Activated CD4-positive, alpha-beta memory T cell treated with anti-CD3 and anti-CD28 coated beads for 36 hours (primary cell): ENCODE data around the gene ALDOB. TPM values are rescaled to one million over a fixed set of nuclear protein-coding genes. Genes with fewer than 3 reads are reported as not detected.
"Not testable (repeated sequence)": the region's sequence is repeated elsewhere in the genome, so short reads cannot be mapped to it uniquely, and the experiment has no call there.

ENCODE experiments used
- CTCF ChIA-PET: fragments of 350-600 bp; sonication (Branson Sonifier 250); formaldehyde crosslinking; loops from one replicate; lab custom pipeline; 2021; ENCODE audit warnings: antibody characterized with exemption, inconsistent platforms; lab: Charles Lee
- POLR2A ChIA-PET: fragments of 350-600 bp; sonication (Branson Sonifier 250); formaldehyde crosslinking; loops from one replicate; lab custom pipeline; 2021; ENCODE audit warnings: antibody characterized with exemption; lab: Charles Lee
- DNase-seq: peaks from one replicate; pipeline ENCODE4 v3.0.0-alpha.2; 2020
- H3K27ac Mint-ChIP-seq: one replicate; pipeline ENCODE4 v1.8.0; 2021; ENCODE audit warnings: mixed read lengths
- H3K27me3 Mint-ChIP-seq: one replicate; pipeline ENCODE4 v1.8.0; 2021; ENCODE audit warnings: mixed read lengths
- H3K36me3 Mint-ChIP-seq: one replicate; pipeline ENCODE4 v1.8.0; 2021; ENCODE audit warnings: mixed read lengths
- H3K4me1 Mint-ChIP-seq: one replicate; pipeline ENCODE4 v1.8.0; 2021; ENCODE audit warnings: low read depth, mixed read lengths
- H3K4me3 Mint-ChIP-seq: one replicate; pipeline ENCODE4 v1.8.0; 2021; ENCODE audit warnings: mild to moderate bottlenecking, mixed read lengths
- H3K9me3 Mint-ChIP-seq: one replicate; pipeline ENCODE4 v1.8.0; 2021; ENCODE audit warnings: mixed read lengths
- intact Hi-C: fragments of 100-400 bp; cut with micrococcal nuclease; formaldehyde crosslinking; loops from one replicate; pipeline ENCODE4 v1.15.1; 2023
- total RNA-seq, 2 experiments: library from RNA; stranded (reverse); gene quantifications; one replicate each; pipeline ENCODE4 v1.2.3, GENCODE V29; 2021

ALDOB gene
- total RNA-seq, 2 experiments from 2014 or later: not detected

- peaks cover 59% of the 10 kb centered on the region for H3K36me3 Mint-ChIP-seq
- peaks cover 68% of the 10 kb centered on the region for H3K4me1 Mint-ChIP-seq
- intact Hi-C loops: loop anchor here (1.0 to 10.0 kb wide), 10 partner anchors 51 to 1576 kb away; partner anchors contain the start of genes ERP44, INVS, MSANTD3 and NR4A3
- H3K4me3 Mint-ChIP-seq: peak within 1 kb of the TSS; percentile 100
- peak; percentile 98 for DNase-seq
- CTCF ChIA-PET: interaction anchor here (0.7 to 2.1 kb wide), 5 partner anchors 10 to 132 kb away, joined by 3 to 9 read pairs (median 6); no protein-coding TSS in a partner anchor
- H3K27me3 Mint-ChIP-seq: no peaks in the 10 kb centered on the region
- POLR2A ChIA-PET: interaction anchor here (0.6 to 1.9 kb wide), 3 partner anchors 8 to 135 kb away, joined by 3 to 10 read pairs (median 3); partner anchors contain the start of gene RNF20
- peaks cover 13% of the 10 kb centered on the region for H3K9me3 Mint-ChIP-seq
- H3K27ac Mint-ChIP-seq: peak within 1 kb of the TSS; percentile 98
Observed at GRCh38 chr9:101398068-101398929, 37.3 kb downstream of the ALDOB start, which contains the start of the genes MRPL50 and ZNF189. TSS of gene MRPL50 (minus strand) at chr9:101398618. CDS start at chr9:101398592, 26 bp downstream. TSS of gene ZNF189 (plus strand) at chr9:101398851. CDS start at chr9:101399157, 306 bp downstream.

- Mint-ChIP-seq H3K36me3 (peaks cover 59% of the 10 kb centered on the region), H3K27ac (peak overlapping the region; percentile 98), H3K27me3 (no peaks in the 10 kb centered on the region), H3K4me1 (peaks cover 67% of the 10 kb centered on the region), H3K4me3 (peak overlapping the region; percentile 100), H3K9me3 (peaks cover 14% of the 10 kb centered on the region)
- intact Hi-C loops: loop anchor here (1.0 to 10.0 kb wide), 10 partner anchors 52 to 1575 kb away; partner anchors contain the start of genes ERP44, INVS, MSANTD3 and NR4A3
- no peak for DNase-seq
- CTCF ChIA-PET: interaction anchor here (1.0 to 2.1 kb wide), 3 partner anchors 9 to 132 kb away, joined by 3 to 9 read pairs (median 6); no protein-coding TSS in a partner anchor
- POLR2A ChIA-PET: no interaction called here
Observed at GRCh38 chr9:101397746-101398067, 37.9 kb downstream of the ALDOB start.

GRCh38 chr9:101394687-101395086 is 40.9 kb downstream of the ALDOB start:
- H3K36me3 Mint-ChIP-seq: peaks cover 59% of the 10 kb centered on the region
- no peaks in the 10 kb centered on the region for H3K27me3 Mint-ChIP-seq
- no peak for DNase-seq
- H3K4me3 Mint-ChIP-seq: no peak overlapping the region
- H3K27ac Mint-ChIP-seq: no peak overlapping the region
- ChIA-PET CTCF (no interaction called here), POLR2A (no interaction called here)
- intact Hi-C loops: loop anchor here (5.0 to 10.0 kb wide), 5 partner anchors 118 to 1572 kb away; partner anchors contain the start of genes ERP44, INVS, MSANTD3 and NR4A3
- peaks cover 58% of the 10 kb centered on the region for H3K4me1 Mint-ChIP-seq
- H3K9me3 Mint-ChIP-seq: peaks cover 19% of the 10 kb centered on the region

GRCh38 chr9:101393135-101393534 is 42.4 kb downstream of the ALDOB start:
- intact Hi-C loops: loop anchor here (10.0 kb wide), 1 partner anchor 968 kb away; the partner anchor contains the start of gene MSANTD3

GRCh38 chr9:101388507-101388993 is 47.0 kb downstream of the ALDOB start:
- ChIA-PET CTCF (interaction anchor here (0.7 to 2.3 kb wide), 14 partner anchors 8 to 145 kb away, joined by 3 to 13 read pairs (median 4); partner anchors contain the start of genes MRPL50, RNF20 and ZNF189), POLR2A (no interaction called here)
- intact Hi-C loops: loop anchor here (5.0 kb wide), 1 partner anchor 786 kb away; no protein-coding TSS in a partner anchor
- H3K27me3 Mint-ChIP-seq: no peaks in the 10 kb centered on the region
- H3K9me3 Mint-ChIP-seq: peaks cover 22% of the 10 kb centered on the region
- no peak for DNase-seq
- H3K4me3 Mint-ChIP-seq: no peak overlapping the region
- no peak overlapping the region for H3K27ac Mint-ChIP-seq
- H3K4me1 Mint-ChIP-seq: peaks cover 25% of the 10 kb centered on the region
- H3K36me3 Mint-ChIP-seq: peaks cover 57% of the 10 kb centered on the region

More at GRCh38 chr9:101393135-101393534, 42.4 kb downstream of the ALDOB start:
- ChIA-PET POLR2A (no interaction called here), CTCF (interaction anchor here (0.9 kb wide), 1 partner anchor 137 kb away, joined by 4 read pairs; no protein-coding TSS in a partner anchor)
- Mint-ChIP-seq H3K4me1 (peaks cover 57% of the 10 kb centered on the region), H3K4me3 (no peak overlapping the region), H3K27ac (no peak overlapping the region), H3K36me3 (peaks cover 64% of the 10 kb centered on the region), H3K27me3 (no peaks in the 10 kb centered on the region), H3K9me3 (peaks cover 19% of the 10 kb centered on the region)
- DNase-seq: no peak

GRCh38 chr9:101387871-101388506 is 47.6 kb downstream of the ALDOB start:
- Mint-ChIP-seq H3K27ac (peak overlapping the region; percentile 65), H3K9me3 (peaks cover 20% of the 10 kb centered on the region), H3K4me1 (peaks cover 22% of the 10 kb centered on the region), H3K27me3 (no peaks in the 10 kb centered on the region), H3K36me3 (peaks cover 53% of the 10 kb centered on the region), H3K4me3 (no peak overlapping the region)
- ChIA-PET POLR2A (no interaction called here), CTCF (interaction anchor here (0.7 to 2.3 kb wide), 14 partner anchors 8 to 145 kb away, joined by 3 to 13 read pairs (median 4); partner anchors contain the start of genes MRPL50, RNF20 and ZNF189)
- intact Hi-C loops: loop anchor here (5.0 kb wide), 1 partner anchor 786 kb away; no protein-coding TSS in a partner anchor
- DNase-seq: no peak

- Mint-ChIP-seq H3K9me3 (peaks cover 11% of the 10 kb centered on the region), H3K36me3 (peaks cover 26% of the 10 kb centered on the region)
- H3K27me3 Mint-ChIP-seq, H3K4me3 Mint-ChIP-seq, H3K4me1 Mint-ChIP-seq, POLR2A ChIA-PET, CTCF ChIA-PET, H3K27ac Mint-ChIP-seq, DNase-seq: not testable (repeated sequence)
- intact Hi-C loops: loop anchor here (5.0 kb wide), 1 partner anchor 783 kb away; no protein-coding TSS in a partner anchor
Observed at GRCh38 chr9:101384873-101385536, 50.6 kb downstream of the ALDOB start, which contains the start of gene BAAT. TSS of gene BAAT (minus strand) at chr9:101385006. CDS start at chr9:101371404, 13,602 bp downstream.

- Mint-ChIP-seq H3K4me1 (peaks cover 2% of the 10 kb centered on the region), H3K27ac (no peak overlapping the region), H3K36me3 (peaks cover 20% of the 10 kb centered on the region), H3K4me3 (no peak overlapping the region), H3K27me3 (peaks cover 2% of the 10 kb centered on the region), H3K9me3 (peaks cover 11% of the 10 kb centered on the region)
- CTCF ChIA-PET: no interaction called here
- POLR2A ChIA-PET: no interaction called here
- intact Hi-C loops: no loop called here
- DNase-seq: no peak
Observed at GRCh38 chr9:101383361-101383760, 52.2 kb downstream of the ALDOB start.

GRCh38 chr9:101381833-101382342 is 53.7 kb downstream of the ALDOB start:
- no peaks in the 10 kb centered on the region for H3K4me1 Mint-ChIP-seq
- H3K27me3 Mint-ChIP-seq: peaks cover 4% of the 10 kb centered on the region
- CTCF ChIA-PET: interaction anchor here (0.9 kb wide), 1 partner anchor 9 kb away, joined by 4 read pairs; no protein-coding TSS in a partner anchor
- intact Hi-C loops: no loop called here
- peaks cover 15% of the 10 kb centered on the region for H3K36me3 Mint-ChIP-seq
- POLR2A ChIA-PET: no interaction called here
- DNase-seq: no peak
- H3K27ac Mint-ChIP-seq: no peak overlapping the region
- H3K9me3 Mint-ChIP-seq: peaks cover 11% of the 10 kb centered on the region
- H3K4me3 Mint-ChIP-seq: no peak overlapping the region

- peaks cover 5% of the 10 kb centered on the region for H3K27me3 Mint-ChIP-seq
- peaks cover 11% of the 10 kb centered on the region for H3K9me3 Mint-ChIP-seq
- POLR2A ChIA-PET: no interaction called here
- no peaks in the 10 kb centered on the region for H3K4me1 Mint-ChIP-seq
- no peak for DNase-seq
- H3K36me3 Mint-ChIP-seq: peaks cover 13% of the 10 kb centered on the region
- CTCF ChIA-PET: interaction anchor here (0.9 kb wide), 1 partner anchor 8 kb away, joined by 4 read pairs; no protein-coding TSS in a partner anchor
- H3K27ac Mint-ChIP-seq: no peak overlapping the region
- intact Hi-C loops: no loop called here
- H3K4me3 Mint-ChIP-seq: no peak overlapping the region
Observed at GRCh38 chr9:101381118-101381517, 54.5 kb downstream of the ALDOB start.
